Endothelial cell of umbilical vein (primary cell): Measurements from ENCODE around the gene PTTG1. TPM values are rescaled to one million over a fixed set of nuclear protein-coding genes. Genes with fewer than 3 reads are reported as not detected.

Experiments used
- BruUV-seq: library from RNA; stranded (reverse); fragments of 400-500 nt; replicated peaks from 2 replicates; lab custom pipeline; 2021; lab: Mats Ljungman, UMichigan
- CTCF ChIA-PET: fragments of 300-600, 350-600 bp; sonication (Branson Sonifier 250); formaldehyde crosslinking; loops from one replicate; lab custom pipeline; 2021; ENCODE audit warnings: antibody characterized with exemption, inconsistent platforms; lab: Charles Lee
- POLR2A ChIA-PET: fragments of 300-600, 350-600 bp; sonication (Branson Sonifier 250); formaldehyde crosslinking; loops from one replicate; lab custom pipeline; 2021; ENCODE audit warnings: antibody characterized with exemption, inconsistent platforms; lab: Charles Lee
- DNase-seq: peaks from one replicate; pipeline ENCODE4 v3.0.0-alpha.2; 2011; ENCODE audit warnings: low read depth, low spot score
- FAIRE-seq: peaks from 2 replicates; lab custom pipeline; 2011; peaks lifted over from hg19 to GRCh38; lab: Jason Lieb, UNC
- H2AFZ ChIP-seq: 2 replicates; pipeline ENCODE4 v1.6.0; 2012; ENCODE audit warnings: low read depth, low read length, control low read depth, inconsistent platforms
- H3K27ac ChIP-seq: 2 replicates; pipeline ENCODE4 v1.5.1; 2011; ENCODE audit warnings: low read depth, mild to moderate bottlenecking, control low read depth, low read length, moderate library complexity; ENCODE audit not compliant: insufficient read depth
- H3K27me3 ChIP-seq, 2 experiments: 2 replicates each; pipeline versions ENCODE4 v1.6.0 to v1.6.1; 2011; ENCODE audit warnings: low read length in 2 of 2, mixed read lengths in 1 of 2; ENCODE audit not compliant: control insufficient read depth in 2 of 2, insufficient read depth in 2 of 2
- H3K36me3 ChIP-seq, 2 experiments: 2 replicates in 1 of 2; 3 replicates in 1 of 2; pipeline ENCODE4 v1.5.1; 2011; ENCODE audit warnings: low read length in 2 of 2, mild to moderate bottlenecking in 1 of 2, moderate library complexity in 1 of 2; ENCODE audit not compliant: control insufficient read depth in 2 of 2, insufficient read depth in 2 of 2; ENCODE audit errors: extremely low read depth in 1 of 2
- H3K4me1 ChIP-seq: 3 replicates; pipeline ENCODE4 v1.5.1; 2011; ENCODE audit warnings: mild to moderate bottlenecking, low read length; ENCODE audit not compliant: control insufficient read depth, insufficient read depth; ENCODE audit errors: extremely low read depth
- H3K4me2 ChIP-seq: 2 replicates; pipeline ENCODE4 v1.6.1; 2011; ENCODE audit warnings: low read length, control low read depth, mixed read lengths; ENCODE audit not compliant: insufficient read depth
- H3K4me3 ChIP-seq, 3 experiments: fragments of 200-600 bp in 1 of 3; sonication (generic), shearing (Covaris generic) in 1 of 3; replicated peaks in 1 of 3; 2 replicates each; pipeline ENCODE4 v1.5.1; 2011 to 2016; ENCODE audit warnings: control low read depth in 3 of 3, low read length in 3 of 3, mild to moderate bottlenecking in 2 of 3, inconsistent platforms in 1 of 3, low read depth in 1 of 3, moderate library complexity in 1 of 3; ENCODE audit not compliant: insufficient read depth in 1 of 3
- H3K79me2 ChIP-seq: 2 replicates; pipeline ENCODE4 v1.6.0; 2012; ENCODE audit warnings: low read length, inconsistent platforms; ENCODE audit not compliant: control insufficient read depth, insufficient read depth
- H3K9ac ChIP-seq: replicated peaks from 2 replicates; pipeline ENCODE3; 2011; ENCODE audit warnings: low read length, control low read depth; ENCODE audit not compliant: insufficient read depth; ENCODE audit errors: extremely low read depth
- H3K9me1 ChIP-seq: replicated peaks from 3 replicates; pipeline ENCODE4 v1.6.0; 2011; ENCODE audit warnings: mild to moderate bottlenecking, low read length; ENCODE audit not compliant: control insufficient read depth, insufficient read depth; ENCODE audit errors: extremely low read depth
- H3K9me3 ChIP-seq: replicated peaks from 2 replicates; pipeline ENCODE4 v1.5.1; 2012; ENCODE audit warnings: low read length, inconsistent platforms; ENCODE audit not compliant: control insufficient read depth, insufficient read depth
- H4K20me1 ChIP-seq: replicated peaks from 2 replicates; pipeline ENCODE3; 2011; ENCODE audit warnings: mild to moderate bottlenecking, low read length; ENCODE audit not compliant: control insufficient read depth, insufficient read depth; ENCODE audit errors: extremely low read depth
- EZH2 ChIP-seq: IDR thresholded peaks from 2 replicates; pipeline ENCODE4 v1.6.1; 2012; ENCODE audit warnings: borderline replicate concordance, low read depth, mild to moderate bottlenecking, moderate library complexity, low read length, inconsistent platforms; ENCODE audit not compliant: severe bottlenecking
- GATA2 ChIP-seq: IDR thresholded peaks from 2 replicates; pipeline ENCODE4 v1.7.0; 2011; ENCODE audit warnings: low read depth, mild to moderate bottlenecking, moderate library complexity, mixed read lengths, low read length; ENCODE audit not compliant: insufficient read length, insufficient read depth
- JUN ChIP-seq: IDR thresholded peaks from 2 replicates; pipeline ENCODE4 v1.6.1; 2011; ENCODE audit warnings: borderline replicate concordance, low read depth; ENCODE audit not compliant: insufficient read length, insufficient read depth
- POLR2A ChIP-seq: IDR thresholded peaks from 2 replicates; pipeline ENCODE4 v1.6.1; 2012; ENCODE audit warnings: low read depth, mild to moderate bottlenecking, control low read depth, low read length
- POLR2AphosphoS5 ChIP-seq: IDR thresholded peaks from 2 replicates; pipeline ENCODE4 v1.6.1; 2012; ENCODE audit warnings: low read depth, mild to moderate bottlenecking, control low read depth, low read length, moderate library complexity; ENCODE audit not compliant: insufficient read depth
- dilution Hi-C: fragments of 300-500 bp; cut with MboI; formaldehyde crosslinking; loops from one replicate; pipeline ENCODE4 v1.15.0; 2019; ENCODE audit warnings: low sequenced_read_pairs; ENCODE audit not compliant: extremely low pct_ligation_motif_present
- intact Hi-C: fragments of 100-400 bp; cut with micrococcal nuclease; formaldehyde crosslinking; loops from one replicate; pipeline ENCODE4 v1.10.0; 2022
- polyA plus RNA-seq, 4 experiments: library from polyadenylated mRNA; depleted of rRNA in 3 of 4; stranded (reverse) in 3 of 4; unstranded in 1 of 4; fragments of >200 nt; gene quantifications; 2 replicates each; pipeline versions ENCODE4 v1.2.1 to v1.2.3, GENCODE V29; 2011 to 2012; ENCODE audit warnings: missing spikeins in 1 of 4
- total RNA-seq: library from RNA; stranded (reverse); gene quantifications from 2 replicates; pipeline ENCODE4 v1.2.3, GENCODE V29; 2021
- TF ChIP-seq, protein P1 (sequence below): IDR thresholded peaks from 2 replicates; pipeline ENCODE4 v1.6.1; 2011; ENCODE audit not compliant: insufficient read depth, insufficient read length

PTTG1 gene
- total and polyA plus RNA-seq, 2 donors (not counting 3 experiments of a cell fraction or from before 2014, with no cell fraction given) = 140 to 157 TPM

DNA sequence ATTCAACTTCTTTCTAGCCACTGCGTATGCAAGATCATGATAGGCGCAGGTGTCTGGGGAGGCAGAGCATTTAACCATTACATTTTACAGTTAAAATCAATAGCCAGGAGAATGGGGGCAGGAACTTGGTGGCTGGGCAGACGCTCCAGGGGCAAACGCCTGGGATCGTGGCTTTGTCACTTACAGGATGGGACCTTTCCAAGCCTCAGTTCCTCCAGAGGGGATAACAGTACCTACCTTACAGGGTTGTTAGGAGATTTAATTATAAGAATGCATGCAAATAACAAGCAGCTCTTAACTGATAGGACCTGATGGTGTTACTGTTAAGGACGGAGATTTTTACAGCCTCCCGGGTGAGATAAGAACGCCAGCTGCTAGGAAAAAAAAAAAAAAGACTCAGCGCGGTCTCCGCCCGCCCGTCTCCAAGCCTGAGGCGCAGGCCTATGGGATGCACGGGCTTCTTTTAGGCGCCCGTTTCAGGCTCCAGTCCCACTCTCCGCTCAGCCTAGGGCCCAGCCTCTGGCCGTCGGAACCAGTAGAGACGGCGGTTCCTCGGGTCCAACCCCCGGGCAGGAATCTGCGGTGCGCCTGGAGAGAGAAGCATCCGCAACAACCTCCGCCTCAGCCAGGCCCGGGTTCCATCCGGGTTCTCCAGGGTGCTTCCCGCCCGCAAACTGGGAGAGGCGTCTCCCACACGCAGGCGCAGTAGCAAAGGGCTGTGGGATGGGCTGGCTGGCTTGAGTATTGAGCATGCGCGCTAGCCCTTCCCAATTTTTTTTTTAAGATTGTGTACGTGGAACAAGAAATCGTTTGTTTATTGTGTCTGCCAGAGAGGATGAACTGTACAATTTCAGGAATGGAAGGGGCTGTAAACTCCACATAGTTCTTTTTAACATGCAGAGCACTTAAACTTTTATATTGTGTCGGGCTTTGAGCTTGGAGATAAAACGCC, 22.0 kb upstream of the PTTG1 start, which contains the start of gene FAM200C:
FAM200C (minus strand) TSS at position 653 of the 952 bp plus-strand sequence. CDS start 4,564 bp downstream, outside the sequence.
- ChIA-PET CTCF (interaction anchor here (0.7 to 2.9 kb wide), 5 partner anchors 9 to 379 kb away, joined by 3 to 18 read pairs (median 7); partner anchors contain the start of gene SLU7), POLR2A (interaction anchor here (0.6 to 0.7 kb wide), 2 partner anchors 20 to 295 kb away, joined by 6 to 10 read pairs; partner anchors contain the start of gene SLU7)
- Histone ChIP-seq H3K9me1 (no peaks in the 10 kb centered on the region), H3K36me3 (peaks cover 6 to 7% of the 10 kb centered on the region in 2 experiments), H3K4me1 (peaks cover 9% of the 10 kb centered on the region), H2AFZ (peak within 1 kb of the TSS; percentile 52), H3K9me3 (no peaks in the 10 kb centered on the region), H3K4me2 (peak within 1 kb of the TSS; percentile 77), H3K27me3 (no peaks in the 10 kb centered on the region), H3K79me2 (peaks cover 15% of the 10 kb centered on the region), H4K20me1 (no peaks in the 10 kb centered on the region), H3K4me3 (peak within 1 kb of the TSS; percentile 57 to 84 (median 72)), H3K27ac (peak within 1 kb of the TSS; percentile 77), H3K9ac (peak within 1 kb of the TSS; percentile 93)
- intact Hi-C loops (loop anchor here (1.0 to 10.0 kb wide), 3 partner anchors 20 to 1195 kb away; partner anchors contain the start of genes RNF145 and SLU7), dilution Hi-C loops (no loop called here)
- peak; percentile 90 for FAIRE-seq
- TF ChIP-seq EZH2 (no peak), POLR2AphosphoS5 (peak; percentile 95), GATA2 (peak; percentile 32), JUN (no peak), POLR2A (peak; percentile 96)
- TF ChIP-seq, protein P1, sequence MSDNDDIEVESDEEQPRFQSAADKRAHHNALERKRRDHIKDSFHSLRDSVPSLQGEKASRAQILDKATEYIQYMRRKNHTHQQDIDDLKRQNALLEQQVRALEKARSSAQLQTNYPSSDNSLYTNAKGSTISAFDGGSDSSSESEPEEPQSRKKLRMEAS = no peak
- TSS peak; percentile 63 for BruUV-seq
- peak; percentile 95 for DNase-seq
